B cell (primary cell): Measurements from ENCODE around the gene JARID2.

Experiments
- CTCF ChIP-seq: fragments of 200-600 bp; IDR thresholded peaks from one replicate; pipeline ENCODE4 v1.8.0; 2022; ENCODE audit warnings: antibody characterized with exemption, mild to moderate bottlenecking
- EZH2 ChIP-seq: IDR thresholded peaks from 2 replicates; pipeline ENCODE4 v1.6.1; 2012; ENCODE audit warnings: borderline replicate concordance, low read depth, mild to moderate bottlenecking, moderate library complexity, low read length; ENCODE audit not compliant: insufficient read depth, poor library complexity, severe bottlenecking

- TF ChIP-seq CTCF (no peak), EZH2 (no peak)
These were observed 158.8 kb downstream of the JARID2 start for GRCh38 chr6:15404685-15404980.
